GOT3 (cell line): Measurements from ENCODE around the gene PRR30.
"Not testable (repeated sequence)": the region's sequence is repeated elsewhere in the genome, so short reads cannot be mapped to it uniquely, and the experiment has no call there.

Experiments
- DNase-seq: peaks from one replicate; lab custom pipeline; 2025; ENCODE audit warnings: mixed read lengths; lab: John Stamatoyannopoulos, UW

PRR30 gene

GRCh38 chr2:27139310-27139709 lies at the start of gene PRR30:
TSS of gene PRR30 (minus strand) at chr2:27139410. CDS start at chr2:27138329, 1,081 bp downstream.
- DNase-seq = no peak

- no peak for DNase-seq
Observed at GRCh38 chr2:27186613-27187345, 47.6 kb upstream of the PRR30 start.

- no peak for DNase-seq
Observed at GRCh38 chr2:27185331-27186026, 46.3 kb upstream of the PRR30 start.

- DNase-seq = no peak
Observed at GRCh38 chr2:27184115-27184514, 44.9 kb upstream of the PRR30 start.

- DNase-seq = no peak
Observed at GRCh38 chr2:27182346-27182745, 43.1 kb upstream of the PRR30 start.

- DNase-seq = no peak
Observed at GRCh38 chr2:27179344-27180000, 40.3 kb upstream of the PRR30 start.

DNA sequence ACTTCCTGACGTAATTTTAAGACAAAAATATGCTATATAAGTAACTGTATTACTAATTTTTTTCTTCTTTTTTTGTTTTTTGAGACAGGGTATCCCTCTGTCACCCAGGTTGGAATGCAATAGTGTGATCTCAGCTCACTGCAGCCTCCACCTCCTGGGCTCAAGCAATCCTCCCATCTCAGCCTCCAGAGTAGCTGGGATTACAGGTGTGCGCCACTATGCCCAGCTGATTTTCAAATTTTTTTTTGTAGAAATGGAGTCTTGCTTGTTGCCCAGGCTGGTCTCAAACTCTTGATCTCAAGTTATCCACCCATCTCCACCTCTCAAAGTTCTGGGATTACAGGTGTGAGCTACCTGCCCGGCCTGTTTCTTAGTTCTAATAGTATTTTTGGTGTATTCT lies 39.3 kb upstream of the PRR30 start:
- DNase-seq = no peak

DNA sequence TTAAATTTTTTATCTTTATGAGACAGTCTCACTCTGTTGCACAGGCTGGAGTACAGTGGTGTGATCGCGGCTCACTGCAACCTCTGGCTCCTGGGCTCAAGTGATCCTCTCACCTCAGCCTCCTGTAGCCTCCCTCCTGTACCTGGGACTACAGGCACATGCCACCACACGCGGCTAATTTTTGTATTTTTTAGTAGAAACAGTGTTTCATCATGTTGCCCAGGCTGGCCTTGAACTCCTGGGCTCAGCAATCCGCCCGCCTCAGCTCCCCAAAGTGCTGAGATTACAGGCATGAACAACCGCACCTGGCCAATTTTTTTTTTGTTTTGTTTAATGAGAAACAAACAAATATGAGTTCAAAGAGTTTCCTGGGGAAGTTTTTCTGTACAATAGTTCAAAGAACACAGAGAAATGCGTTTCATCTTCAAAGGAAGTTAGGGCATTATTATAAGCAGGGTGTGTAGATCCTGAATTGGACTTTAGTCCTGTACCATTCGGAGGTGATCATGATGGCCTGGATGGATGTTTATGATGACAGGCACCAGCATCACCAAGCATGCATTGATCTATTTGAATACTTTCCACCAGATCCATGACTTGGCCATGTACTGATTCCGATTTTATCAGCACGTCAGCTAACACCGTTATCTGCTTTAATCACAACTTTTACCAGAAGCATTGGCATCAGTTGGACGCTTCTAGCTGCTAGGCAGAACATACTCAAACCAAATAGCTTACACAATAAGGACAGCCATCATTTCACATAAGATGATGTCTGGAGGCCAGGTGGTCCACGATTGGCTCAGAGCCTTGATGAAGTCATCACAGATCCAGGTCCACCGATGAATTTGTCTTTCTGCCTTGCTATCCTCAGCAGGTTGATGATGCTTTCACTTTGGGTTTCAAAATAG lies 38.5 kb upstream of the PRR30 start:
- DNase-seq = no peak

GRCh38 chr2:27175781-27176180 lies 36.6 kb upstream of the PRR30 start:
- not testable (repeated sequence) for DNase-seq

DNA sequence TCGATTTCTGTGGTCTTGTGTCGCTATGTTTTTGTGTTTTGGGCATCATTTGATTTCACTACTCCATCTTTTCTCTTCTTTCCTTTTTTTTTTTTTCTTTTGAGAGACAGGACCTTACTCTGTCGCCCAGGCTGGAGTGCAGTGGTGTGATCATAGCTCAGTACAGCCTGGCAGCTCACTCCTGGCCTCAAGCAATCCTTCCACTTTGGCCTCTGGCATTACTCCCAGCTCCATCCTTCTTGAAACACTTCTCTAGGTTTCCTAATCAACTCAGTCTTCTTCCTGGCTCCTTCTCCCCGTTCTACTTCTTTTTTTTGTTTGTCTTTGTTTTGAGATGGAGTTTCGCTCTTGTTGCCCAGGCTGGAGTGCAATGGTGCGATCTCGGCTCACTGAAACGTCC lies 36.1 kb upstream of the PRR30 start:
- no peak for DNase-seq

GRCh38 chr2:27174638-27175037 lies 35.4 kb upstream of the PRR30 start:
- DNase-seq = no peak

GRCh38 chr2:27171351-27171848 lies 32.2 kb upstream of the PRR30 start:
- no peak for DNase-seq

DNA sequence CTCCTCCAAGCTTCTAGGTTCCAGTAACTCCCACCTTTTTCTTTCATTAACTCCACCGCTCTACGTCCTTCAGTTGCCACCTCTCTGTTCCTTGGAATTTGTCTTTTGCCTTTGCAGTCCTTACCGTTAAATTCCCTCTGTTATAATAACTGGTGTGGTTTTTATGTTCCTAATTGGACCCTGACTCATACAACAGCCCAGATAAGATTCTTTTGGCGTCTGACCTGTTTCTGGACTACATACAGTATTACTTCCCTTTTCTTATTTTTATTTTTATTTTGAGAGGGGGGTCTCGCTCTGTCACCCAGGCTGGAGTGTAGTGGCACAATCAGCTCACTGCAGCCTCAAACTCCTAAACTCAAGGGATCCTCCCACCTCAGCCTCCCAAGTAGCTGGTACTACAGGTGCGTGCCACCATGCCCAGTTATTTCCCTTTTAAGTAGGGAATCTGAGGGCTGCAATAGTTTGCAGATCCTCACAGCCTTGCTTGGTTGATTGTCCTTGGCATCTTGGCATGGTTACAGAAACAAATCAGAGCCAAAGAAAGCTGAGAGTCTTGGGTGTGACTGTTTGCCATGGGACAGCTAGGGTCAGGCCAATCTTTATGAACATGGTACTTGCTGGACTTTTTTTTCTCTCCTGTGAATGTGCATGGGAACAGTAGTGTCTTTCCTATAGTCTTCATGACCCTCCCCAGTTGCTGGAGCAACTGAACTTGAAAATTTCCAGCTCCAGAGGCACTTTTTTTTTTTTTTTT lies 31.5 kb upstream of the PRR30 start:
- DNase-seq = no peak

GRCh38 chr2:27164960-27165763 lies 26.0 kb upstream of the PRR30 start:
- no peak for DNase-seq

- no peak for DNase-seq
Observed at GRCh38 chr2:27162151-27163121, 23.2 kb upstream of the PRR30 start.

- DNase-seq = no peak
Observed at GRCh38 chr2:27160191-27160590, 21.0 kb upstream of the PRR30 start.

DNA sequence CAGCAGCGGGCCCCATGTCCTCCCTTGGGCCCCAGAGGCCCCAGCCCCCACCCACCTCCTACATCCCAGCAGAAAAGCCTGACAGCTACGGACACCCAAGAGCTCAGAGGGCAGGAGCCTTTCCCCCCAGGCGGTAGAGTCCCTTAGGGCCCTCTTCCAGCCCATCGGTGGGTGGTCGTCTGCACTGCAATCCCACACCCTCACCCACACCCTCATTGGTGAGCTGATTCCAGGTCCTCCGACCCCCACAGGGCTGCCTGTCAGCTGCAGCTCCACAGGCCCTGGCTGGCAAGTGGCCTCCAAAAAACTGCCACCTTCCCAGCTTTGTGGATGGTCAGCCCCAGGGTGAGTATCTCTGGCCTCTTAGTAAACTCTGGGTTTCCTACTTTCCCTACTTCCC lies 20.1 kb upstream of the PRR30 start:
- no peak for DNase-seq

DNA sequence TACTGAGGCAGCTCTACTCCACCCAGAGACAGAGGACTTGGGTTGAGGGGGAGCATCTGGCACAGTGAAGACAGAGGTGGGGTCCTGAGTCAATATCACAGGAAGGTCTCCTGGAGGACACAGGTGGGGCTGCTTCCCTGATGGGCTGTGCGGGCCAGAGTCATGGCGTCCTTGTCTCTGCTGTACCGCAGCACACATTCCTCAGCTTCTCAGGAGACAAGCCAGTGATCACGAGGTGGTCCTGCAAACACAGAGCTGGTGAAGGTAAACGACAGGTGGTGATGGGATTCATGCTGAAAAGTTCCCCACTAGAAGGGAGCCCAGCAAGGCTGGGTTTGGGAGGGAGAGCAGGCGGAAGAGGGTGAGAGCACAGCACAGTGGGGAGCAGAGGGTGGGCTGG lies 19.3 kb upstream of the PRR30 start:
- no peak for DNase-seq

- DNase-seq = no peak
Observed at GRCh38 chr2:27155069-27155520, 15.9 kb upstream of the PRR30 start.
